Neural progenitor cell (in vitro differentiated cells): ENCODE results near the gene DPP3. TPM values are rescaled to one million over a fixed set of nuclear protein-coding genes. Genes with fewer than 3 reads are reported as not detected.

Source experiments
- DNase-seq: peaks from one replicate; pipeline ENCODE4 v3.0.0-alpha.2; 2016; ENCODE audit warnings: low spot score
- H2AFZ ChIP-seq: fragments of 200-600 bp; sonication (generic); replicated peaks from 2 replicates; pipeline ENCODE4 v1.6.1; 2016; ENCODE audit warnings: antibody characterized with exemption
- H3F3A ChIP-seq: fragments of 200-600 bp; sonication (generic); 2 replicates; pipeline ENCODE4 v1.6.1; 2016; ENCODE audit warnings: antibody characterized with exemption, low read depth
- H3K27ac ChIP-seq: fragments of 200-600 bp; sonication (generic); 2 replicates; pipeline ENCODE4 v1.5.1; 2016; ENCODE audit warnings: mild to moderate bottlenecking
- H3K27me3 ChIP-seq: fragments of 200-600 bp; sonication (generic); 2 replicates; pipeline ENCODE4 v1.6.1; 2016; ENCODE audit warnings: mild to moderate bottlenecking, moderate library complexity
- H3K36me3 ChIP-seq: fragments of 200-600 bp; sonication (generic); 2 replicates; pipeline ENCODE4 v1.5.1; 2016
- H3K4me1 ChIP-seq: fragments of 200-600 bp; sonication (generic); 2 replicates; pipeline ENCODE4 v1.6.1; 2016; ENCODE audit warnings: mixed run types
- H3K4me2 ChIP-seq: fragments of 200-600 bp; sonication (generic); 2 replicates; pipeline ENCODE4 v1.6.1; 2016
- H3K4me3 ChIP-seq: fragments of 200-600 bp; sonication (generic); 2 replicates; pipeline ENCODE4 v1.5.1; 2016
- H3K79me2 ChIP-seq: fragments of 200-600 bp; sonication (generic); 2 replicates; pipeline ENCODE4 v1.6.1; 2016; ENCODE audit warnings: low read depth
- H3K9ac ChIP-seq: fragments of 200-600 bp; sonication (generic); 2 replicates; pipeline ENCODE4 v1.6.1; 2016
- H3K9me3 ChIP-seq: fragments of 200-600 bp; sonication (generic); 2 replicates; pipeline ENCODE4 v1.5.1; 2016; ENCODE audit warnings: low read depth
- H4K20me1 ChIP-seq: fragments of 200-600 bp; sonication (generic); 2 replicates; pipeline ENCODE4 v1.6.1; 2016; ENCODE audit warnings: low read depth
- H3K27ac Mint-ChIP-seq: 3 replicates; pipeline ENCODE4 v1.8.0; 2021; ENCODE audit warnings: mixed read lengths
- H3K27me3 Mint-ChIP-seq: 2 replicates; pipeline ENCODE4 v1.8.0; 2022; ENCODE audit warnings: low read depth, mild to moderate bottlenecking, inconsistent platforms, moderate library complexity, mixed read lengths; ENCODE audit not compliant: insufficient read depth
- H3K36me3 Mint-ChIP-seq: 3 replicates; pipeline ENCODE4 v1.8.0; 2021; ENCODE audit warnings: mixed read lengths
- H3K4me1 Mint-ChIP-seq: 3 replicates; pipeline ENCODE4 v1.8.0; 2021; ENCODE audit warnings: mixed read lengths
- H3K4me3 Mint-ChIP-seq: 3 replicates; pipeline ENCODE4 v1.8.0; 2021; ENCODE audit warnings: mild to moderate bottlenecking, moderate library complexity, mixed read lengths
- H3K9me3 Mint-ChIP-seq: 3 replicates; pipeline ENCODE4 v1.8.0; 2020; ENCODE audit warnings: mixed read lengths
- CTCF ChIP-seq: fragments of 200-600 bp; sonication (generic); IDR thresholded peaks from 2 replicates; pipeline ENCODE4 v1.5.1; 2017; ENCODE audit warnings: antibody characterized with exemption, mild to moderate bottlenecking
- EZH2 ChIP-seq: fragments of 200-600 bp; sonication (generic); IDR thresholded peaks from 2 replicates; pipeline ENCODE4 v1.6.1; 2017; ENCODE audit warnings: antibody characterized with exemption, mild to moderate bottlenecking, moderate library complexity
- EZH2phosphoT487 ChIP-seq: fragments of 200-600 bp; sonication (generic); IDR thresholded peaks from 2 replicates; pipeline ENCODE4 v1.6.1; 2017; ENCODE audit warnings: antibody characterized with exemption
- total RNA-seq: library from RNA; depleted of rRNA; stranded (reverse); fragments of >200 nt; gene quantifications from 2 replicates; pipeline ENCODE4 v1.2.3, GENCODE V29; 2015; ENCODE audit warnings: low replicate concordance

The DPP3 gene
- total RNA-seq, 1 donor from 2014 or later: 41.3 TPM

- Histone ChIP-seq H3F3A (no peaks in the 10 kb centered on the region), H3K36me3 (no peaks in the 10 kb centered on the region)
- no peaks in the 10 kb centered on the region for H3K4me1 Mint-ChIP-seq
These were observed 50.9 kb downstream of the DPP3 start for GRCh38 chr11:66530927-66531709.

GRCh38 chr11:66531841-66532240, 51.6 kb downstream of the DPP3 start:
- TF ChIP-seq CTCF (no peak), EZH2phosphoT487 (no peak), EZH2 (no peak)
- Mint-ChIP-seq H3K36me3 (peaks cover 19% of the 10 kb centered on the region), H3K4me3 (no peak overlapping the region), H3K27ac (no peak overlapping the region), H3K4me1 (no peaks in the 10 kb centered on the region), H3K9me3 (no peaks in the 10 kb centered on the region), H3K27me3 (peaks cover 7% of the 10 kb centered on the region)
- no peaks in the 10 kb centered on the region for H3K79me2 ChIP-seq
- no peak for DNase-seq
- H4K20me1 ChIP-seq: no peaks in the 10 kb centered on the region
- H3K36me3 ChIP-seq: no peaks in the 10 kb centered on the region
- no peaks in the 10 kb centered on the region for H3K9me3 ChIP-seq
- no peak overlapping the region for H3K4me3 ChIP-seq
- no peak overlapping the region for H3K27ac ChIP-seq
- H3K9ac ChIP-seq: no peak overlapping the region
- no peak overlapping the region for H2AFZ ChIP-seq
- H3K27me3 ChIP-seq: no peaks in the 10 kb centered on the region
- no peak overlapping the region for H3K4me2 ChIP-seq
- H3K4me1 ChIP-seq: no peaks in the 10 kb centered on the region
- no peaks in the 10 kb centered on the region for H3F3A ChIP-seq

More at GRCh38 chr11:66530927-66531709, 50.9 kb downstream of the DPP3 start:
- Mint-ChIP-seq H3K4me3 (no peak overlapping the region), H3K9me3 (no peaks in the 10 kb centered on the region), H3K36me3 (peaks cover 19% of the 10 kb centered on the region), H3K27me3 (peaks cover 7% of the 10 kb centered on the region), H3K27ac (no peak overlapping the region)
- Histone ChIP-seq H3K4me1 (no peaks in the 10 kb centered on the region), H4K20me1 (no peaks in the 10 kb centered on the region), H3K4me3 (no peak overlapping the region), H3K4me2 (no peak overlapping the region), H3K9me3 (no peaks in the 10 kb centered on the region), H3K79me2 (no peaks in the 10 kb centered on the region), H2AFZ (no peak overlapping the region), H3K9ac (no peak overlapping the region), H3K27ac (no peak overlapping the region), H3K27me3 (no peaks in the 10 kb centered on the region)
- no peak for DNase-seq
- TF ChIP-seq CTCF (no peak), EZH2phosphoT487 (no peak), EZH2 (no peak)

GRCh38 chr11:66532784-66533183, 52.5 kb downstream of the DPP3 start:
- no peaks in the 10 kb centered on the region for H3K36me3 ChIP-seq
- Mint-ChIP-seq H3K4me3 (no peak overlapping the region), H3K36me3 (peaks cover 17% of the 10 kb centered on the region), H3K4me1 (no peaks in the 10 kb centered on the region), H3K9me3 (no peaks in the 10 kb centered on the region), H3K27me3 (peaks cover 7% of the 10 kb centered on the region), H3K27ac (no peak overlapping the region)
- no peaks in the 10 kb centered on the region for H3F3A ChIP-seq
- TF ChIP-seq EZH2phosphoT487: no peak
- TF ChIP-seq CTCF: no peak
- TF ChIP-seq EZH2: no peak
- no peak overlapping the region for H3K27ac ChIP-seq
- no peaks in the 10 kb centered on the region for H3K9me3 ChIP-seq
- H3K27me3 ChIP-seq: no peaks in the 10 kb centered on the region
- H3K9ac ChIP-seq: no peak overlapping the region
- H3K4me2 ChIP-seq: no peak overlapping the region
- no peak for DNase-seq
- no peak overlapping the region for H3K4me3 ChIP-seq
- H3K4me1 ChIP-seq: no peaks in the 10 kb centered on the region
- no peak overlapping the region for H2AFZ ChIP-seq
- no peaks in the 10 kb centered on the region for H4K20me1 ChIP-seq
- H3K79me2 ChIP-seq: no peaks in the 10 kb centered on the region
